Parathyroid adenoma (tissue), 2 donors: ENCODE data around the gene RRAD.

Experiments
- H2AFZ ChIP-seq: fragments of 300-600 bp; sonication (generic); one replicate; pipeline ENCODE4 v1.7.0; 2017; ENCODE audit warnings: antibody characterized with exemption, mild to moderate bottlenecking
- H3K27ac ChIP-seq: fragments of 300-600 bp; sonication (generic); one replicate; pipeline ENCODE4 v1.7.0; 2017
- H3K27me3 ChIP-seq: fragments of 300-600 bp; sonication (generic); one replicate; pipeline ENCODE4 v1.7.0; 2017; ENCODE audit warnings: low read length; ENCODE audit not compliant: control insufficient read depth, insufficient read depth
- H3K36me3 ChIP-seq: fragments of 300-600 bp; sonication (generic); one replicate; pipeline ENCODE4 v1.7.0; 2017; ENCODE audit warnings: low read length; ENCODE audit not compliant: control insufficient read depth, insufficient read depth
- H3K4me1 ChIP-seq: fragments of 300-600 bp; sonication (generic); one replicate; pipeline ENCODE4 v1.7.0; 2017; ENCODE audit warnings: control low read depth
- H3K4me2 ChIP-seq: fragments of 300-600 bp; sonication (generic); one replicate; pipeline ENCODE4 v1.7.0; 2017; ENCODE audit warnings: low read length
- H3K4me3 ChIP-seq: fragments of 300-600 bp; sonication (generic); one replicate; pipeline ENCODE4 v1.7.0; 2017; ENCODE audit warnings: low read depth, low read length
- H3K79me2 ChIP-seq: fragments of 300-600 bp; sonication (generic); one replicate; pipeline ENCODE4 v1.7.0; 2017; ENCODE audit warnings: control low read depth
- H3K9ac ChIP-seq: fragments of 300-600 bp; sonication (generic); one replicate; pipeline ENCODE4 v1.7.0; 2017; ENCODE audit warnings: mild to moderate bottlenecking
- H3K9me3 ChIP-seq: fragments of 300-600 bp; sonication (generic); one replicate; pipeline ENCODE4 v1.7.0; 2017; ENCODE audit warnings: low read length; ENCODE audit not compliant: control insufficient read depth
- CTCF ChIP-seq: fragments of 300-600 bp; sonication (generic); IDR thresholded peaks from one replicate; pipeline ENCODE4 v1.7.0; 2017; ENCODE audit warnings: antibody characterized with exemption, mild to moderate bottlenecking
- donor health status: primary hyperparathyroidism.

The RRAD gene

GRCh38 chr16:66889622-66890021, 35.7 kb downstream of the RRAD start:
- no peak for TF ChIP-seq CTCF
- H3K9me3 ChIP-seq, result no peaks in the 10 kb centered on the region
- no peak overlapping the region for H3K9ac ChIP-seq
- no peaks in the 10 kb centered on the region for H3K27me3 ChIP-seq
- H3K4me2 ChIP-seq, result no peak overlapping the region
- H3K4me1 ChIP-seq, result peaks cover 13% of the 10 kb centered on the region
- H3K36me3 ChIP-seq, result no peaks in the 10 kb centered on the region
- no peak overlapping the region for H2AFZ ChIP-seq
- H3K4me3 ChIP-seq, result no peak overlapping the region
- H3K79me2 ChIP-seq, result peaks cover 6% of the 10 kb centered on the region
- no peak overlapping the region for H3K27ac ChIP-seq

- Histone ChIP-seq H3K4me1 (peaks cover 13% of the 10 kb centered on the region), H2AFZ (no peak overlapping the region), H3K4me2 (no peak overlapping the region), H3K4me3 (no peak overlapping the region), H3K36me3 (no peaks in the 10 kb centered on the region), H3K79me2 (no peaks in the 10 kb centered on the region), H3K27me3 (no peaks in the 10 kb centered on the region), H3K9ac (no peak overlapping the region), H3K9me3 (no peaks in the 10 kb centered on the region), H3K27ac (no peak overlapping the region)
- TF ChIP-seq CTCF, result no peak
Observed at GRCh38 chr16:66888647-66889615, 36.4 kb downstream of the RRAD start.

DNA sequence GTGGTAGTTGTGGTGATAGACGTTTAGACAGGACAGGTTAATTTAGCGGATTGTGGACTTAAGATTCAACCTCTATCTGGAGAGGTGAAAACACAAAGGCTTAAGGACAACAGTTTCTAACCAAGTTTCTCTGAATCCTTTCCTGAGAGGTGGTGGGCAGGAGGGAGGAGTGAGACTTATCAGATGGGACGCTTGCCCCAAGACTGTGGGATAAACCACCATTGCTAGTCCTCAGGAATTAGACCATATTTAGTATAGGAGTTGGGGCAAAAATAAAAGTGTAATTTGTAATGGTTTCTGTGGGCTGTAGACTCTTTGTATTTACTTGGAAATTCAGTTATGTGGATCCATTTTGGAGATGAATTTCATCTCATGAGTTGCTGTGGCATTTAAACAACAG, 38.4 kb downstream of the RRAD start:
- peak overlapping the region; percentile 63 for H3K27ac ChIP-seq
- H3K36me3 ChIP-seq, result no peaks in the 10 kb centered on the region
- no peak overlapping the region for H2AFZ ChIP-seq
- H3K4me2 ChIP-seq, result peak overlapping the region; percentile 35
- H3K4me3 ChIP-seq, result peak overlapping the region; percentile 1
- TF ChIP-seq CTCF, result no peak
- H3K9me3 ChIP-seq, result no peaks in the 10 kb centered on the region
- peaks cover 3% of the 10 kb centered on the region for H3K79me2 ChIP-seq
- H3K27me3 ChIP-seq, result no peaks in the 10 kb centered on the region
- no peak overlapping the region for H3K9ac ChIP-seq
- peaks cover 13% of the 10 kb centered on the region for H3K4me1 ChIP-seq

DNA sequence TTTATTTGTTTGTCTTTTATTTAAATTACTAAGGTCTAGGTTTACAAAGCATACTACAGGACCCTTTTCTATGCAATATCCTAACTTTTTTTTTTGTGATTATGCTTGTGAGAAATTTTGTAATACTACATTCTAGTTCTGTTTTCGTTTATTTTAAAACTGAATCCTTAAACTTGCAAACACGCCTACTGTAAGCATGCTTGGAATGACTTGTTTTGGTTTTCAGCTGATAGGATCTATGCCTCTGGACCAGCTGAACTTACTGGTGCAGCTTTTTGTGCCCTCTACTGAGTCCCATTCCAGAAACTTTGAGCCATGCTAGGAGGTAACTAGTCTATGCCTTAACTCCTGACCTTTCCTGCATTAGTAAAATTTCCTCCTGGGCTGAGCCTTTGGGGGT, 39.0 kb downstream of the RRAD start:
- Histone ChIP-seq H3K27ac (peak overlapping the region; percentile 63), H3K4me3 (peak overlapping the region; percentile 1), H3K27me3 (no peaks in the 10 kb centered on the region), H3K4me2 (peak overlapping the region; percentile 35), H3K9ac (no peak overlapping the region), H2AFZ (no peak overlapping the region), H3K79me2 (peaks cover 3% of the 10 kb centered on the region), H3K4me1 (peaks cover 13% of the 10 kb centered on the region), H3K36me3 (no peaks in the 10 kb centered on the region), H3K9me3 (no peaks in the 10 kb centered on the region)
- no peak for TF ChIP-seq CTCF

DNA sequence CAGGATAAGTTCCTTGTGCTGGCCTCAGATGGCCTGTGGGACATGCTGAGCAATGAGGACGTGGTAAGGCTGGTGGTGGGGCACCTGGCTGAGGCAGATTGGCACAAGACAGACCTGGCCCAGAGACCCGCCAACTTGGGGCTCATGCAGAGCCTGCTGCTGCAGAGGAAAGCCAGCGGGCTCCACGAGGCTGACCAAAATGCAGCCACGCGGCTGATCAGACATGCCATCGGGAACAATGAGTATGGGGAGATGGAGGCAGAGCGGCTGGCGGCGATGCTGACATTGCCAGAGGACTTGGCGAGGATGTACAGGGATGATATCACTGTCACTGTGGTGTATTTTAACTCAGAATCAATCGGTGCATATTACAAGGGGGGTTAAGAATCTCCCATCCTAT, 39.8 kb downstream of the RRAD start:
- Histone ChIP-seq H3K79me2 (peaks cover 3% of the 10 kb centered on the region), H3K27ac (peak overlapping the region; percentile 63), H3K4me1 (peaks cover 13% of the 10 kb centered on the region), H3K36me3 (no peaks in the 10 kb centered on the region), H3K4me2 (peak overlapping the region; percentile 5), H2AFZ (no peak overlapping the region), H3K27me3 (no peaks in the 10 kb centered on the region), H3K9ac (no peak overlapping the region), H3K9me3 (no peaks in the 10 kb centered on the region), H3K4me3 (no peak overlapping the region)
- no peak for TF ChIP-seq CTCF
